ENCODE data around the gene OPCML.
A peak's percentile ranks its signal among the peaks of the same experiment; 100 is the strongest.

The OPCML gene
- long read RNA-seq, donor 1, result 0 reads
- long read RNA-seq, donor 2, result 0 reads
- long read RNA-seq, donor 3, result 0 reads
- long read RNA-seq, donor 4, result 0 reads
- long read RNA-seq, donor 5, result 0 reads
- long read RNA-seq, donor 6, partial matches to known transcripts, result 5 of 5 reads
- long read RNA-seq, donor 6, other reads (novel, unspliced or antisense), result 0 of 5 reads
- long read RNA-seq, donor 7, partial matches to known transcripts, result 9 of 9 reads
- long read RNA-seq, donor 7, other reads (novel, unspliced or antisense), result 0 of 9 reads
- long read RNA-seq, donor 8, result 0 reads

DNA sequence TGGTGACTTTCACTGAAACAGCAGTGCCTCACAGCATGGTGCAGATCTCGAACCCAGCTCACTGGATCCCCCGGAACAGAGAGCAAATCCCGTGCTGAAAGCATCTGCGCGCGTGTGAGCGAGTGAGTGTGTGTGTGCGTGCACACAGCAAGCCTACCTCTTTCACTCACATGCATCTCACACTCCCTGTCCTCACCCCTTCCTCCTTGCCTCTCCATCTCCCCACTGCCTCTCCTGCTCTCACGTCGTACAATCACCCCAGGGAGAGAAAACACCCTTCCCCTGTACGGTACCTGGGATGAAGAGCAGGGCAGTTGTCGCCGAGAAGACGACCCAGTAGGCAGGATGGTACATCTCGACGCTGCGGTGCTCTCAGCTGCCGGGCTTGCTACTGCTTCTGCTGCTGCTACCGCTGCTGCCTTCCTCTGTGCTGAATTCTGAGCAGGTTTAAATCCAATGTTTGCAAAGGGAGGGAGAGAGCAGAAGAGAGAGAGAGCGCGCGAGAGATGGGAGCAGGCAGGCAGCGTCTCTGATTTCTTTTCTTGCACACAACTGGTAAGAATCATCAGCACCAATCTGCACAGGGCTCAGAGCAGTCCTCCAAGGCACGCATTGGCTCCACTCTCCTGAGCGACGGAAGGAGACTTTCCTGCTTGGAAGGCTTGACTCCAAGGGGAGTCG lies at the start of gene OPCML:
Gene OPCML, minus strand, starts transcription at position 531 of the 681 bp plus-strand sequence.
- DNase-seq, result peak; percentile 39

DNA sequence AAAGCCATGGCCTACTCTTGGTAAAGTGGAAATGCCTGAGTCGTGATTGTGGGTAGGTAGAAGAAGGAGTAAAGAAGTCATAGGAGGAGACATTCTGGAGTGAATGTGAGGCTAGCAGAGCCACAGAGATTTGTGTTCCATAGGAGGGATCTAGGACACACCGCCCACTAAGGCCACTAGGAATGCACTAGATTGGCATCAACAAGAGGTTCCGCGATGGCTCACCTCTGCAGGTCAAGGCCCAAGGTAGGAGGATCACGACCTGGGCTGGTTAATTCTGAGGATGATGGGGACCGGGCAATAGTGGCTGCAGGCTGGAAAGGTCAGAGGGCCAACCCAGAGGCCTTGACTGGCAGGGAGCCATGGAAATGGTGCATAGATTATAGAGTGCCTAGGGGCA lies 48.8 kb upstream of the OPCML start:
- no peak for DNase-seq

DNA sequence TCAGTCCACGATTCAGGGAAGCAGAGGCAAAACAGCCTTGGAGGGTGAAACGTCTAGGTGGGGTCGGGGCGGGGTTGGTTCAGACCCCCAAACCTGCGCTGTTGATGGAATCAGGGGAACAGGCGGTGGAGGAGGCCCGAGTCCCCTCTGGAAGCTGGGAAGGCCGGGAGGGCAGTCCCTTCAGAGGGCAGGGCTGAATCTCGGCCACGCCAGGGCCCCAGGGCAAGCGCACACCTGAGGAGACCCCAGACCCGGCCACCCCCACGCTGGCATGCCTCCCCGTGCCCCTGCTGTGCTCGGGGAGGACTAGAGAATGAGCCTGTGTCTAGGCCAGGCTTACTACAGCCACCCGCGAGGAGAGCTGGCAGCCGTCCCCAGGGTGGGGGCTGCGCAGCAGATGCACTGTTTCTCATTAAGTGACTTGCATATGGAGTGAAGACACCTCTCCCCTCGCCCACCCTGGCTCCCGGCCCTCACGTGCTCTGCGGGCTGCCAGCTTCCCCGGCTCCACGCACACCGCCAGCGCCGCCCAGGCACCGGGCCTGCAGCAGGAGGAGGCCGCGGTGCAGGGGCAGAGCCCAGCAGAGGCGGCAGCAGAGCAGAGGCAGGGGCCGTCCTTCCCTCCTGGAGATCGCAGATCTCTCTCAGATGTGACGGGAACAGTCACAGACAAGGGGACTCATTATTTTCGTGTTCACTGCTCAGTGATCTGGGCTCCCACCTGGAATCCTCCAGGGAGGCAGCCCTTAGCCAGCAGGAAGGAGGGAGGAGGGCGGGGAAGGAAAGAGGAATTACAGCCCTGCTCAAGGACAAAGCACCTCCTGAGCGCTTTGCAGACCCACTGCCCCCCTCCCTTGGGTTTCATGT lies 47.1 kb upstream of the OPCML start:
- DNase-seq, result peak; percentile 65

DNA sequence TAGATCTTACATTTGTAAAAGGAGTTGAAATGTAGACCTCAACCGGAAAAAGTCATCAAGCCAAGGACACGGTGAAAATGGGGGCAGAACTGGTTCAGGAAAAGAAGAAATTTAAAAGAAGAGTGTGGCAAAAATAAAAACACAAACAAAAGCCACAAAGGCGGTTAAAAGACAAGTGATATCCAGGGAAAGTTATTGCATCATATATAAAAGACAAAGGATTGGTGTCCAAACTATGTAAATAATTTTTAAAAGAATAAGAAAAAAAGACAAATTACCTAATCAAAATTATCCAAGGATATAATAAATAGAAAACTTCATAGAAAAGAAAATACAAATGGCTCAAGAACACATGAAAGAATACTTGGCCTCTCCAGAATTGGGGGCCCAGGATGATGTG lies 45.1 kb upstream of the OPCML start:
- DNase-seq, result no peak

DNA sequence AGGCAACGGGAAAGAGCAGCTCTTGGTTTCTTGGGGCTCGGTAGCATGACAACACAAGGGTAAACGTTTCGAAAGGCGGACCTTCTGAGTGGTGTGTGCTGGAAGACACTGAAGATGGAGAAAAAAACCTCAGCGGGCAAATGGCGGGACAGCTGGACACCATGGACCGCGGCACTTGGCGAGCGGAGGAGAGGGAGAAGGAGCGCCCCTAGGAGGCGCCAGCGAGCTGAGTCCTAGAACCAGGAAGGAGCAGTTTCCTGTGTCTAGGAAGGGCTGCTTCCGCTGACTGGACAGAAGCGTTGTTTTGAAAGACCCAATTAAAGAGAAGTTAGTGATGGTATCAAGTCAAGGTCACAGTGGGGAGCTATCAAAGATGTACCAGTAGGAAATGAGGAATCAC lies 44.0 kb upstream of the OPCML start:
- no peak for DNase-seq

DNA sequence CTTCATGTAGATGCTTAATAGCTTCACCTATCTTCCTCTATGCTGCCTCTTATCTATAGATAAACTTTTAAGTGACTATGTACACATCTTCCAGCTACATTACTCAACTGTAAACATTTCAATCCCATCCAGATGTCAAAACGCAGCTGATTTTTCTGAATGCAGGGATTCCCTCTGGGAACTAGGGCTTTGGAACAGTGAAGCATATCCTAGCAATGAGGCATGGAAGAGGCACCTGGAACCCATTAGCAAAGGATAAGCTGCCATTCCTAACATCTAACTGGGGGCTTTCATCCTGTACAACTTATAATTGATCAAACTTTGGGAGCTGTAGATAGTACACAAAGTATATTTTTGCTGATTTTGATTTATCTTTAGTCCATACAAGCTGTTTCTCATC lies 40.8 kb upstream of the OPCML start:
- no peak for DNase-seq

DNA sequence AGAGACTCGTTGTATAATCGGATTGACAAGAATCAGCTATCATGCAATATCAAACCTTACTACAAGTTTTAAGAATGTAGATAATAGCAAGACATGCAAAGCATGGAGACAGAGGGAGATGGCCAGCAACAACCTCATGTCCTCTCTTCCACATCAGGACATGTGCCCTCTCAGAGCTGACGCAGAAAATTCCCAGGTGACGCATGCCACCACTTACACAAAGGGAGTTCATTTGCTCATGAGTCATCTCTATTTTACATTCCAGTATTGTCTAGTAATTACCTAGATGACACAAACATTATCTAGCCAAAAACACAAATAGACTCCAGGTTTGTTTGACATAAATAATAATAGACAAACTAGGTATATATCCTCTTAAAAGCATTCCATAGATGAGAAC lies 38.1 kb upstream of the OPCML start:
- DNase-seq, result no peak

DNA sequence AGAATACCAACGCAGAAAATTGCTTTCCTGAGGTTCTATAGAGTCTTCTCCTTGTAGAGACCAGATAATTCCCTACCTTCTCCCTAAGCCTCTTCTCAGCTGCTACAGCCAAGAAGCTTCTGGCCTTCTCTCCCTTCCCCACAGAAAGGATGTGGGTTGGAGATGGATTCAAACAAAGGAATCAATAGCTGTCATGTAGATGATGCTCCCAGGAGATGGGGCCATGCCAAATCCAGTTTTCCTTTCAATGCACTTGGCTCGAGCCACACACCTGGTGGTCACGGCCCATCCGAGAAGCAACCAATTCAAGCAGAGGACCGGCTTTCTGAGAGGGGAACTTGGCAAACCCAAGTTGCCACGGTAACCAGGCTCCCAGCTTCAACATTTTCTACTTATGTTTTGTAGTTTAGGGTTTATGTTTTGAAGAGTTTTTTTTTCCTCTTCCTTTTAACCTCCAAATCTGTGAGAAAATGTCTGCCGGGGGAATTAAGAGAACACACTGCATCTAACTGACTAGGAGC lies 31.3 kb upstream of the OPCML start:
- no peak for DNase-seq

DNA sequence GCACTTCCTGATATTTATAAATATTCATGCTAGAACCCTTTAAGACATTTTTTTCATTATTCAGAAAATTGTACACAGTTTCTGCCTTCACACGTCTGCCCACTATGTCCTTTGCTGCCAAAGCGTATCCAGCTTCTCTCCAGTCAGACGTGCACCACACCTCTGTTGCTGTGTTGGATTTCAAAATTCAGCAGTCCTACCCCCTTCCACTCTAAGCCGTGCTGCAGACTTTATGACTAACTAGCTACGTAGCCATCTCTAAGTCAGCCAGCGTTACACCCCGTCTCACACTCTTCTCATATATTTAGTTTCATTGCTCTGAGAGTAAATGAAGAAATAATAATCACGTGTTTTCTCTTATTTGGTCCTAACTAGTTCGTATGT lies 28.2 kb upstream of the OPCML start:
- no peak for DNase-seq

DNA sequence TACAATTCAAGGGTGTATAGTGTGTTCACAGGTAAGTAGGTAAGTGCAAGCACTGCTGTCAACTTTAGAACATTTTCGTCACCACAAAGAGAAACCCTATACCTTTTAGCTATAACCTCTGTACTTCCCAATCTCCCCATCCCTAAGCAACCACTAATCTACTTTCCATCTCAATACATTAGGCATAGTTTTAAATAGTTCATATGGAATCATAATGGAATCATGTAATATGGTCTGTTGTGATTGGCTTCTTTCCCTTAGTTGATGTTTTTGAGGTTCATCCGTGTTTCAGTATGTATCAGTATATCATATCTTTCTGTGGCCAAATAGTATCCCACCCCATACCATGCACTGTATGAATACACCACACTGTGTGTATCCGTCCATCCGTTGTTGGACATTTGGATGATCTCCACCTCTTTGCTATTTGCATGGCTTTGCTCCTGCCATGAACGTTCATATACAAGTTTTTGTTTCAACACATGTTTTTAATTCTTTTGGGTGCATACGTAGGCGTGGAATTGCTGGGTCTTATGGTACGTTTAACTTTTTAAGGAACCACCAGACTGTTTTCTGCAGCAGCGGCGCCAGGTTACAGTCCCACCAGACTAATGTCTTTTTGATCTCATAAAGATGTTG lies 27.7 kb upstream of the OPCML start:
- DNase-seq, result no peak

DNA sequence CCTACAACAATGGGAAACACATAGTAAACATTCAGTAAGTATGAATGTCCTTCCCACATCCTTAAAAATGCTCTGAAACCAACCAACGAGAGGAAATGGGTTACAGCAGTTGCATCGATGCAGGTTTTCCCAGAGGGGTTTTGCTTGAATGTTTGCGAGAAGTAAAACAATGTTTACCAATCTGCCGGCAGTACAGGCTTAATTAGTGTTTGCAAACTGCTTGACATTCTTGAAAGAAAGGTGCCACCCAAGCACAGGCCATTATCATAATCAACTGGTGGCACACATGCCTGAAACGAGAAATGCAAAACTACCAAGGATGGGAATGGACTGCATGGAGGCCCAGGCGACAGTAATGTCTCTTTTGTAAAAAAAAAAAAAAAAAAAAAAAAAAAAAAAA lies 27.1 kb upstream of the OPCML start:
- no peak for DNase-seq

DNA sequence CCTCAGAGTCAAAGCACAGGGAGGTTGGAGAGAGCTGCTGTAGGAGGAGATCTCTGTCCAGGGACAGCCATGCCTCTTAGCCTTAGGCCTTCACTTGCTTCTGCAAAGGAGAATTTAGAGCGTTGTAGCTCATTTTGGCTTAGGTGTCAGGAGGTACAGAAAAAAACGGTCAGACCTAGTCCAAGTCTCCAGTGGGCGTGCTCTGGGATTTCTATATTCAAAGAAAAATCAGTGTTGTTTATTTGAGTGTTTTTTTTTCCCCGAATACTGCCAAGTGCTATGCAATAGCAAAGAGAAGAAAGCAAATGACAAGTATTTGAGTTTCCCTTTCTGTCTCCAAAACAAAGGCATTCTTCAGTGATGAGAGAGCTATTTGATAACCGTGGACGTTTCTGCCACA lies 22.7 kb upstream of the OPCML start:
- no peak for DNase-seq

DNA sequence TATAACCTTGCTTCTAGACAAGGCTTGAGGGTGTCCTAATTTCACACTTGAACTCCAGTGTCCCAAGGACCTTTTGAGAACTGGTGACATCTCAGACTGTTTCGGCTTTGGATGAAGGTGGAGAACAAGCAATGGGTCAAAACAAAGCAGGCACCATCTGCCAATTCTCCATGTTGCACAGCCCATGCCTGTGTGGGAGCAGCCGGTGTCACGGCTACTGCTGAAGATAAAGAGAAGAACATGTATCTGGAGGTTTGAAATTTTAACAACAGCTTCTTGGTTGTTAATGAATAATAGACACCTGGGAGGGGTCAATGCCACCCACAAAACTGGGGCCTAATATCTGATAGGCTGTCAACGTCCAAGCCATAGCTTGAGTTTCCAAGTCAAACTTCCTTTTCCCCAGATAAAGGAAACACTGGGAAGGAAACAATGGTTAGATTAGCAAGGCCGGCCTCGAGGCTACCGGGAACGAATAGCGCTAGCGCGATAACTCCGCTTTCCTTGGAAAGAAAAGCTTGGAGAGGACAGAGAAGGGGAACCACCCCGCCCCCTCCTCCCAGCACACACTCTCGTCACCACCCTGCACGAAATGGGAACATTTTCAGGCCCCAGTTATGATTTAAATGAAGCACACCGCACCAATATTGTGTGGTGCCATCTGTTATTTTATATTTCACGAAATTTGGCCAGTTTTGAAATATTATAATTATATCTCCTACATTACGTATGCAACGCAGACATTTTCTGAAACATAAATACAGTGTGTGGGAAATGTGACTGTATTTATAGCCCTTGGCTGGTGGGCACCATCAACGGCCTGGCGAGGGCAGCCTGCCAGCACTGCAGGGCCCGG lies 21.8 kb upstream of the OPCML start:
- DNase-seq, result no peak

DNA sequence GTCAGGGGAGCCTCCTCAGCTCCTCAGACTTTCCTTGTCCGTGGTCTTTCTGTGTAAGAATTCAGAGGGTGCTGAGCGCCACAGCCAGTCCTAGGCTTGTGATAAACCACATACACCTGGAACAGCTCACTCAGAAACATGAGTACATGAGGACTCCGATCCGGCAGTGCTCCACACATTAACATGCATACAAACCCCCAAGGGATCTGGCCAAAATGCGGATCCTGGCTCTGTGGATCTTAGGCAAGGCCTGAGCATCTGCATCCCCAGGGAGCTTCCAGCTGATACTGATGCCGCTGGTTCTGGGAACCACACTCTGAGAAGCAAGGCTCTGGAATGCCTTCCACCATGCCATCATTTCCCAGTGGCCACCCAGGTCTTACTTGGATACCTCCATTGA lies 20.6 kb upstream of the OPCML start:
- DNase-seq, result no peak

DNA sequence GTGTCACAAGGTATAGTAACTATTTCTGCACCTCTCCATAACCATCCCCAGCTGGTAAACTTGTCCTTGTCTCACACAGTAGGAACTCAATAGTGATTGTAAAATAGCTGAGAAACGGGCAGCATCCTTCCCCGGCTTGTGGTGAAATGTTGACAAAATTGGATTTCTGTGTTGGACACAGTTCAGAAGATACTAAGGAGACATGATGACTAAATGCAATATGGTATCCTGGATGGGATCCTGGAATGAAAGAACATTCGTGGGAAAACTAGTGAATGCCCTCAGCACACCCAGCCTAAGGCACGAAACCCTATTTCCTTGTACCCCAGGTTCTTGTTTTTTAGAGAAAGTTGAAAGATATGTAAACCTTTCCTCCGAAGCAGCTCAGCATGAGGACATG lies 18.8 kb upstream of the OPCML start:
- DNase-seq, result no peak

DNA sequence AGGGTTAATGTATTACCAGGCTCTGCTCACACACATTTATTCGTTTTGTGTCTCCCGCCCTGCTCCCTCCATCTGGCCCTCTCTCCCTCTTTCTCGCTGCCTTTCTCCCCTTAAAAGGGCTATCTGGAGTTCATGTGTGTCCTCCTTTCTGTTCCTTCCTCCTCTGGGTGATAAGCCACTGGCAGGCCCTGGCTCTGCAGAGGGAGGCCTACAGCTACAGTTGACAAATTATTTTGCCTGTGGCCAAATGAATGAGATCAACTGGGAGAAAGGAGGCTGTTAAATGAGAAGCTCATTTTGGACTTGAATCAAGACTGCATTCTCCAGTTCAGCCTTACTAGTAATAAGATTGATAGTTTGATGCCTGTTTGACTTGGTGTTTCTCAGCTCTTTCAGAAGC lies 17.5 kb upstream of the OPCML start:
- DNase-seq, result no peak

DNA sequence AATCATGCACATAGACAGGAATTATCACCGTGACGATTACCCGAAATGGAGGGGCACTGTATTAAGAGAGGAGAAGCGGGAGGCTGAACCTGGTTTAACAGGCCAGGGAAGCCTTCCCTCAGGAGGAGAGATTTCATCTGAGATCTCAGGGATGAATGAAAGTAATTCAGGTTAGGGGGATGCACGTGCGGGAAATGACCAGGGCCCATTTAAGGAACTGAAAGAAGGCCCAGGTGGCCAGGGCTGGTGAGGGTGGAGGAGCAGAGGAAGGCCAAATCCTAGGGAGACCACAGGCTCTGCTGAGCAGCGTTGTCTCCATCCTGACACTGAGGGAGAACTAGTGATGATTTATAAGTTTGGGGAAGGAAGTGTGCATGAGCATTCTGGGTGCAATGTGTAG lies 16.3 kb upstream of the OPCML start:
- DNase-seq, result no peak

DNA sequence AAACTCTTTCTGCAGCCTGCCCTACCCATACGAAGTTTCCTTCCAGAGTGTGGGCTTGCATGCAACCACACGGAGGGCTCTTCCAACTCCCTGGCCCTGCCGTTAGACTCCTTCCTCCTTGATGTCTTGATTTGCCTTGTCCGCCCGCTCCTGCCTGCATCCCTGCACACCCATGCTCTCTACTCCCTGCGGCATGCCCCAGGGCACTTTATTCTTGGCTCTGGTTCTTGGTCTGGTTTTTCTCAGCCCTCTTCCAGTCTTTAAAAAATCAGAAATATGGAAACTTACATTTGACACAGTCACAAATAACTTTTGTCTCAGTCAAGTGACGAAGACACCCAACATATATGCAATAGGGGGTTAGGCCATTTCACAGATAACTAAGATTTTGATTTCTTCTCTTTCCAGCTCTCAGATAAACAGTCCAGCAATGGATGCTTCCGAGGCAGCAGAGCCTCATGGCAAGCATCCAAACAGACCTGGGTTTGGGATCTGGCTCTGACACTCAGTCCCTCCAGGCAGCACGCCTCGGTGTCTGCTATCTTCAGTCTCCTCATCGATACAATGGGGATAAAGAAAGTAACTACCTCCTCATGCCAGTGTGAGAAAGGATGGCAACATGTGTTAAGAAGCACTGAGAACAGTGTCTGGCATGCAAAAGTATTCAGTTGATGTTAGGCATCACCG lies 15.7 kb upstream of the OPCML start:
- DNase-seq, result no peak

DNA sequence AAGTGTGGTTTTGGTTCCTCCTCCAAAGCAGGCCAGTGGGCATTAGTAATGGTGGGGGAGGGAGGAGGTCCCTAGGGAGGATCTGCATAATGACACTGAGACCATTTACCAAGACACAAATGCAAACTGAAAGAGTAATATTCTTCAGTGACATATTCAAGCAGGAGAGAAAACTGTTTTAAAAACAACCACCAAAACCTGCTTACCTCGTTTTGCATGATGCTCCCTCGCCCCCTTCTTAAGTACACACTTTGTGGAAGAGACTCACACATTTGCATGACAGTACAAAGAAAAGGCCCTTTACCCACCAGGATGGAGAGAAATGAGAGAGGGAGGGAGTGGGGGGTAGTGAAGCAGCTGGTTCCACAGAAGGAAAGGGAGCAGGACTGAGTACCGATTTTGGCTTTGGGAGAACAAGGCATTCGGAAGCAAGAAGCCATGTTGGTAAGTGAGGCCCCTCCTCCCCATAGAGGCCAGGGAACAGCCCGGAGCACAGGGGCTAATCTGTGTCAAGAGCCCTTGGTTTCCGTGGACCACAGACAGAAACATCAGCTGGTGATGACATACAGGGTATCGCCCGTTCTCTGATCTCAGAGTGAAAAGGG lies 13.0 kb upstream of the OPCML start:
- no peak for DNase-seq

DNA sequence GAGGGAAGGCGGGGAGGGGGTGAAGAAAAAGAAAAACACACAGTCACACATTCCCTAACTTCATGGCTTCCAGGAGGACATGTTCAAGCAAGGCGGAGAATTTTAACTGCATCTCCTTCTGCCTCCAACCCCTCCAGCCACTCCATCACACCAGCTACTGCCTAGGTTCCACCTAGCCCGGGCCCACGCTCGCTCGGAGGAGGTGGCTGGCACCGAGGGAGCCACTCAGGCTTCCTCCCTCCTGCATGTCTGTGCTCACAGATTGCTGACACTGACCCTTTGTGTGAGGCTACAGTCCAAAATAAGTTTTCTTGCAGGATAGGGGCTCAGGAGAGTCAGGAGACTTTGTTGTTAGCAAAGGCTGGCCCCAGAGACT lies 9.4 kb upstream of the OPCML start:
- DNase-seq, result no peak
